ENCODE results near the gene KIF6. TPM values are rescaled to one million over a fixed set of nuclear protein-coding genes. Genes with fewer than 3 reads are reported as not detected.

The KIF6 gene
- total RNA-seq, 1 donor from 2014 or later: not detected

- intact Hi-C loops (cut with DNase I): no loop called here
- Histone ChIP-seq H3K27me3 (no peaks in the 10 kb centered on the region), H3K9me3 (no peaks in the 10 kb centered on the region), H3K36me3 (no peaks in the 10 kb centered on the region), H3K27ac (no peak overlapping the region), H3K4me1 (no peaks in the 10 kb centered on the region), H3K4me3 (no peak overlapping the region)
- TF ChIP-seq POLR2AphosphoS5 (IDR thresholded peaks at IDR 0.05; ENCODE audit: insufficient read depth in 1 of 2, low read depth in 1 of 2) (no peak), POLR2A (IDR thresholded peaks at IDR 0.05) (no peak)
- no peak for DNase-seq (ENCODE audit: extremely low spot score in 2 of 2)
These were observed 100.0 kb downstream of the KIF6 start for GRCh38 chr6:39625209-39625608.

GRCh38 chr6:39623750-39624149, 101.5 kb downstream of the KIF6 start:
- no peaks in the 10 kb centered on the region for H3K27me3 ChIP-seq
- H3K4me1 ChIP-seq: no peaks in the 10 kb centered on the region
- intact Hi-C loops (cut with DNase I): no loop called here
- H3K36me3 ChIP-seq: no peaks in the 10 kb centered on the region
- H3K4me3 ChIP-seq: no peak overlapping the region
- DNase-seq (ENCODE audit: extremely low spot score in 2 of 2): no peak
- no peaks in the 10 kb centered on the region for H3K9me3 ChIP-seq
- no peak overlapping the region for H3K27ac ChIP-seq
- TF ChIP-seq POLR2AphosphoS5 (IDR thresholded peaks at IDR 0.05; ENCODE audit: insufficient read depth in 1 of 2, low read depth in 1 of 2): no peak
- TF ChIP-seq POLR2A (IDR thresholded peaks at IDR 0.05): no peak
- no peak for TF ChIP-seq CTCF (IDR thresholded peaks at IDR 0.05)

- intact Hi-C loops (cut with DNase I): no loop called here
These were observed 107.7 kb downstream of the KIF6 start for GRCh38 chr6:39617520-39617919.

GRCh38 chr6:39617026-39617425, 108.2 kb downstream of the KIF6 start:
- Histone ChIP-seq H3K4me3 (no peak overlapping the region), H3K4me1 (no peaks in the 10 kb centered on the region), H3K27ac (no peak overlapping the region), H3K27me3 (no peaks in the 10 kb centered on the region), H3K9me3 (no peaks in the 10 kb centered on the region), H3K36me3 (no peaks in the 10 kb centered on the region)
- TF ChIP-seq CTCF (IDR thresholded peaks at IDR 0.05) (no peak), POLR2AphosphoS5 (IDR thresholded peaks at IDR 0.05; ENCODE audit: insufficient read depth in 1 of 2, low read depth in 1 of 2) (no peak), POLR2A (IDR thresholded peaks at IDR 0.05) (no peak)
- no peak for DNase-seq (ENCODE audit: extremely low spot score in 2 of 2)
- intact Hi-C loops (cut with DNase I): no loop called here

More at GRCh38 chr6:39617520-39617919, 107.7 kb downstream of the KIF6 start:
- H3K9me3 ChIP-seq: no peaks in the 10 kb centered on the region
- H3K27me3 ChIP-seq: no peaks in the 10 kb centered on the region
- TF ChIP-seq POLR2AphosphoS5 (IDR thresholded peaks at IDR 0.05; ENCODE audit: insufficient read depth in 1 of 2, low read depth in 1 of 2): no peak
- no peak for TF ChIP-seq POLR2A (IDR thresholded peaks at IDR 0.05)
- no peak for TF ChIP-seq CTCF (IDR thresholded peaks at IDR 0.05)
- no peak overlapping the region for H3K4me3 ChIP-seq
- no peaks in the 10 kb centered on the region for H3K36me3 ChIP-seq
- H3K4me1 ChIP-seq: no peaks in the 10 kb centered on the region
- no peak overlapping the region for H3K27ac ChIP-seq
- no peak for DNase-seq (ENCODE audit: extremely low spot score in 2 of 2)

GRCh38 chr6:39615622-39616021, 109.6 kb downstream of the KIF6 start:
- intact Hi-C loops (cut with DNase I): no loop called here
- no peak overlapping the region for H3K4me3 ChIP-seq
- no peaks in the 10 kb centered on the region for H3K4me1 ChIP-seq
- no peak overlapping the region for H3K27ac ChIP-seq
- no peaks in the 10 kb centered on the region for H3K27me3 ChIP-seq
- no peak for DNase-seq (ENCODE audit: extremely low spot score in 2 of 2)
- TF ChIP-seq POLR2A (IDR thresholded peaks at IDR 0.05) (no peak), POLR2AphosphoS5 (IDR thresholded peaks at IDR 0.05; ENCODE audit: insufficient read depth in 1 of 2, low read depth in 1 of 2) (no peak), CTCF (IDR thresholded peaks at IDR 0.05) (no peak)
- H3K9me3 ChIP-seq: no peaks in the 10 kb centered on the region
- H3K36me3 ChIP-seq: no peaks in the 10 kb centered on the region
